ENCODE data around the gene FAAP20. TPM values are rescaled to one million over a fixed set of nuclear protein-coding genes. Genes with fewer than 3 reads are reported as not detected.

The FAAP20 gene
- total RNA-seq, 1 experiment from 2014 or later, result 119 TPM

GRCh38 chr1:2143814-2144500 lies 50.6 kb downstream of the FAAP20 start:
- TF ChIP-seq, protein P1, sequence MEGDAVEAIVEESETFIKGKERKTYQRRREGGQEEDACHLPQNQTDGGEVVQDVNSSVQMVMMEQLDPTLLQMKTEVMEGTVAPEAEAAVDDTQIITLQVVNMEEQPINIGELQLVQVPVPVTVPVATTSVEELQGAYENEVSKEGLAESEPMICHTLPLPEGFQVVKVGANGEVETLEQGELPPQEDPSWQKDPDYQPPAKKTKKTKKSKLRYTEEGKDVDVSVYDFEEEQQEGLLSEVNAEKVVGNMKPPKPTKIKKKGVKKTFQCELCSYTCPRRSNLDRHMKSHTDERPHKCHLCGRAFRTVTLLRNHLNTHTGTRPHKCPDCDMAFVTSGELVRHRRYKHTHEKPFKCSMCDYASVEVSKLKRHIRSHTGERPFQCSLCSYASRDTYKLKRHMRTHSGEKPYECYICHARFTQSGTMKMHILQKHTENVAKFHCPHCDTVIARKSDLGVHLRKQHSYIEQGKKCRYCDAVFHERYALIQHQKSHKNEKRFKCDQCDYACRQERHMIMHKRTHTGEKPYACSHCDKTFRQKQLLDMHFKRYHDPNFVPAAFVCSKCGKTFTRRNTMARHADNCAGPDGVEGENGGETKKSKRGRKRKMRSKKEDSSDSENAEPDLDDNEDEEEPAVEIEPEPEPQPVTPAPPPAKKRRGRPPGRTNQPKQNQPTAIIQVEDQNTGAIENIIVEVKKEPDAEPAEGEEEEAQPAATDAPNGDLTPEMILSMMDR (conservative IDR thresholded peaks at IDR 0.05), result no peak
- H3K23me2 ChIP-seq (ENCODE audit: insufficient read length, low read depth, low read length, poor library complexity, severe bottlenecking), result no peaks in the 10 kb centered on the region
- H2AK5ac ChIP-seq (ENCODE audit: insufficient read length, low read length), result no peak overlapping the region
- Mint-ChIP-seq H3K4me1 (peaks cover 0 to 2% of the 10 kb centered on the region in 2 experiments; a peak in 2 of 4 replicates), H3K27ac (no peak overlapping the region), H3K27me3 (ENCODE audit: low read depth) (no peaks in the 10 kb centered on the region), H3K9me3 (no peaks in the 10 kb centered on the region), H3K4me3 (no peak overlapping the region), H3K36me3 (ENCODE audit: insufficient read depth in 1 of 3, low read depth in 3 of 3) (peaks cover 0 to 17% (median 1%) of the 10 kb centered on the region in 3 experiments; a peak in 3 of 7 replicates)
- no peaks in the 10 kb centered on the region for H3K4me1 ChIP-seq (ENCODE audit: insufficient read depth, low read length)
- H4K5ac ChIP-seq (ENCODE audit: insufficient read length, low read depth, low read length), result no peak overlapping the region
- no peak overlapping the region; the same call in 1 of the 2 replicates for H3K14ac ChIP-seq (ENCODE audit: insufficient read depth, low read length)
- no peak overlapping the region for H4K91ac ChIP-seq (ENCODE audit: insufficient read length, low read depth, low read length)
- no peak overlapping the region for H3K23ac ChIP-seq (ENCODE audit: insufficient read length, low read depth, low read length)
- no peak for DNase-seq
- no peak overlapping the region for H2BK15ac ChIP-seq (ENCODE audit: low read depth, low read length)
- H3K4me2 ChIP-seq (ENCODE audit: insufficient read depth, insufficient read length, low read length), result no peak overlapping the region
- H2BK12ac ChIP-seq (ENCODE audit: insufficient read length, low read depth, low read length), result no peak overlapping the region
- peaks cover 2% of the 10 kb centered on the region for H4K20me1 ChIP-seq (ENCODE audit: control insufficient read depth, insufficient read depth, insufficient read length)
- no CpG with 5 or more reads among the region's 30 CpGs for WGBS (ENCODE audit: extremely low coverage, insufficient read length, low lambda C conversion rate)
- H3T11ph ChIP-seq (ENCODE audit: low read length), result no peak overlapping the region
- no peaks in the 10 kb centered on the region; the same call in 1 of the 2 replicates for H3K27me3 ChIP-seq (ENCODE audit: insufficient read depth, low read length)
- H3K9me3 ChIP-seq (ENCODE audit: control insufficient read depth, low read depth, low read length), result no peaks in the 10 kb centered on the region
- H3K79me1 ChIP-seq (ENCODE audit: insufficient read depth, low read depth, low read length, poor library complexity, severe bottlenecking), result no peaks in the 10 kb centered on the region
- no peak overlapping the region for H2AFZ ChIP-seq (ENCODE audit: low read length)
- no peak overlapping the region for H4K8ac ChIP-seq (replicated peaks; ENCODE audit: insufficient read length, low read depth, low read length)
- H2BK5ac ChIP-seq (ENCODE audit: insufficient read length, low read length), result no peak overlapping the region
- H2BK120ac ChIP-seq (ENCODE audit: low read depth, low read length, poor library complexity, severe bottlenecking), result no peak overlapping the region
- H3K9ac ChIP-seq (ENCODE audit: extremely low read depth, insufficient read length, low read length), result no peak overlapping the region
- no peak overlapping the region for H3K56ac ChIP-seq (ENCODE audit: insufficient read length, low read depth, low read length)
- H2BK20ac ChIP-seq (ENCODE audit: low read depth, low read length, poor library complexity, severe bottlenecking), result no peak overlapping the region
- no peaks in the 10 kb centered on the region for H3K79me2 ChIP-seq (ENCODE audit: insufficient read depth, low read length)
- H3K27ac ChIP-seq (ENCODE audit: insufficient read length, low read depth, low read length), result no peak overlapping the region
- H3K4ac ChIP-seq (ENCODE audit: low read depth, low read length), result no peak overlapping the region
- no peak overlapping the region for H3K18ac ChIP-seq (ENCODE audit: insufficient read length, low read depth, low read length)

Data from H9 (cell line).